Ascending aorta (tissue), 2 donors: ENCODE measurements around the gene PVR. TPM values are rescaled to one million over a fixed set of nuclear protein-coding genes. Genes with fewer than 3 reads are reported as not detected.

Source experiments
- DNase-seq, 2 donors: peaks; one replicate each; pipeline ENCODE4 v3.0.0-alpha.2; 2019; ENCODE audit warnings: low spot score in 2 of 2
- H3K27ac ChIP-seq, 2 donors: fragments of 200-600 bp; sonication (generic); one replicate each; pipeline ENCODE4 v1.5.1; 2016 to 2017; ENCODE audit warnings: mild to moderate bottlenecking in 1 of 2
- H3K27me3 ChIP-seq: fragments of 200-600 bp; sonication (generic); one replicate; pipeline ENCODE4 v1.5.1; 2017
- H3K36me3 ChIP-seq, 2 donors: fragments of 200-600 bp; sonication (generic); one replicate each; pipeline ENCODE4 v1.5.1; 2016
- H3K4me1 ChIP-seq, 2 donors: fragments of 200-600 bp; sonication (generic); one replicate each; pipeline ENCODE4 v1.5.1; 2016 to 2017; ENCODE audit warnings: mild to moderate bottlenecking in 1 of 2
- H3K4me3 ChIP-seq, 2 donors: fragments of 200-600 bp; sonication (generic); one replicate each; pipeline ENCODE4 v1.5.1; 2016 to 2017; ENCODE audit warnings: mild to moderate bottlenecking in 1 of 2
- H3K9me3 ChIP-seq, 2 donors: fragments of 200-600 bp; sonication (generic); one replicate each; pipeline ENCODE4 v1.5.1; 2016
- intact Hi-C: fragments of 100-400 bp; cut with DNase I; formaldehyde crosslinking; loops from one replicate; pipeline ENCODE4 v1.15.1; 2023
- total RNA-seq: library from RNA; depleted of rRNA; stranded (reverse); fragments of >200 nt; gene quantifications from one replicate; pipeline ENCODE4 v1.1.0, GENCODE V29; 2016
- TF ChIP-seq, protein P1 (sequence below), 3 experiments: fragments of 200-600 bp in 2 of 3; fragments of 450-650 bp in 1 of 3; sonication (generic) in 2 of 3; IDR thresholded peaks; one replicate each; pipeline ENCODE4 v1.5.1; 2016 to 2019; ENCODE audit warnings: antibody characterized with exemption in 3 of 3, mild to moderate bottlenecking in 1 of 3, moderate library complexity in 1 of 3

The PVR gene
- total RNA-seq, 1 donor from 2014 or later = 61.4 TPM

DNA sequence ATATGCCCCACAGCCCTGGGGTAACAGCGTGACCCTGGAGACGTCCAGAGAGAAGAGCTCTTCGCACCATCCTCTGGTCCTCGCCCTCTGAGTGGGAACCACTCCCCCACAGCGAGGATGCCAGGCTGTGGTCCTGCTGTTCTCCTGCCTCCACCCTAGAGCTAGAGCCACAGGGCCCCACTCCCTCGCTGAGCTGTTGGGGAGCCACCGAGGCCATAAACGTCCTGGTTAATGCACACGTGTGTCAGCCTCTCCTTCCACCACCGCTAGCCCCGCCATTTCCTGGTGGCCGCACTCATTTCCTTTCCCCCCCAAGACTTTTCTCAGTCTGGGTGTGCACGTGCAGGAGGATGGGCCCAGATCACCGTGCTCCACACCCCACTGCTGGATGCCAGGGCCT lies 66.8 kb downstream of the PVR start:
- TF ChIP-seq, protein P1, sequence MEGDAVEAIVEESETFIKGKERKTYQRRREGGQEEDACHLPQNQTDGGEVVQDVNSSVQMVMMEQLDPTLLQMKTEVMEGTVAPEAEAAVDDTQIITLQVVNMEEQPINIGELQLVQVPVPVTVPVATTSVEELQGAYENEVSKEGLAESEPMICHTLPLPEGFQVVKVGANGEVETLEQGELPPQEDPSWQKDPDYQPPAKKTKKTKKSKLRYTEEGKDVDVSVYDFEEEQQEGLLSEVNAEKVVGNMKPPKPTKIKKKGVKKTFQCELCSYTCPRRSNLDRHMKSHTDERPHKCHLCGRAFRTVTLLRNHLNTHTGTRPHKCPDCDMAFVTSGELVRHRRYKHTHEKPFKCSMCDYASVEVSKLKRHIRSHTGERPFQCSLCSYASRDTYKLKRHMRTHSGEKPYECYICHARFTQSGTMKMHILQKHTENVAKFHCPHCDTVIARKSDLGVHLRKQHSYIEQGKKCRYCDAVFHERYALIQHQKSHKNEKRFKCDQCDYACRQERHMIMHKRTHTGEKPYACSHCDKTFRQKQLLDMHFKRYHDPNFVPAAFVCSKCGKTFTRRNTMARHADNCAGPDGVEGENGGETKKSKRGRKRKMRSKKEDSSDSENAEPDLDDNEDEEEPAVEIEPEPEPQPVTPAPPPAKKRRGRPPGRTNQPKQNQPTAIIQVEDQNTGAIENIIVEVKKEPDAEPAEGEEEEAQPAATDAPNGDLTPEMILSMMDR (IDR thresholded peaks at IDR 0.05) = no peak

DNA sequence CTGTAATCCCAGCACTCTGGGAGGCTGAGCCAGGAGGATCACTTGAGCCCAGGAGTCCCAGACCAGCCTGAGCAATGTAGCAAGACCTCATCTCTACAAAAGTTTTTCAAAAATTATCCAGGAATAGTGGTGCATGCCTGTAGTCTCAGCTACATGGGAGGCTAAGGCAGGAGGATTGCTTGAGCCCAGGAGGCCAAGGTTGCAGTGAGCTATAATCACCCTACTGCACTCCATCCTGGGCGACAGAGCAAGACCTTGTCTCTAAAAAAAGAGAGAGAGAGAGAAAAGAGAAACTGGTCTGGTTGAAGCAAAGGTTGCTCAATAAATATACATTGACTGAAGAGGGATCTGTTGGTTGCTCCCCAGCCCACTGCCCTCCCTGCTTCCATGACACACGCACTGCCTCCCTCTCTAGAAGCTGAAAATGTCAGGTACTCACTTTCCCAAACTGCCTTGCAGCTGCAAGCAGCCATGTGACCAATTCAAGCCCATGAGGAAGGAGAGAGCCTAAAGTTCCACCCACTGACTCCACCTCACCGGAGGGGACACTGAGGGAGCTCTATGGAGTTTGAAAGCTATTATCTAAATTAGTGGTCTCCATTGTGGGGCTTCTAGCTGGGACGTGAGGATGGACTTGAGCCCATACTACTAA lies 69.3 kb downstream of the PVR start:
- no peak for DNase-seq
- Histone ChIP-seq H3K27me3 (no peaks in the 10 kb centered on the region), H3K9me3 (no peaks in the 10 kb centered on the region), H3K36me3 (no peaks in the 10 kb centered on the region), H3K4me1 (peaks cover 0 to 3% of the 10 kb centered on the region in 2 donors), H3K4me3 (no peak overlapping the region), H3K27ac (no peak overlapping the region)
- TF ChIP-seq, protein P1 (IDR thresholded peaks at IDR 0.05) = no peak
- intact Hi-C loops = no loop called here

More for the DNA sequence above, 66.8 kb downstream of the PVR start:
- intact Hi-C loops = no loop called here
- no peak for DNase-seq
- no peaks in the 10 kb centered on the region for H3K36me3 ChIP-seq
- H3K4me1 ChIP-seq = no peaks in the 10 kb centered on the region
- no peak overlapping the region for H3K4me3 ChIP-seq
- H3K27me3 ChIP-seq = no peaks in the 10 kb centered on the region
- no peak overlapping the region for H3K27ac ChIP-seq
- H3K9me3 ChIP-seq = no peaks in the 10 kb centered on the region

Other genes starting within 250 kb of the PVR start
- gene ZNF285, start 242.3 kb upstream of the PVR start, total RNA-seq = not detected
- 2.1 TPM for gene ZNF229, start 195.4 kb upstream of the PVR start, total RNA-seq
- 10.9 TPM for gene ZNF180, start 143.4 kb upstream of the PVR start, total RNA-seq
- not detected for gene CEACAM20, start 114.2 kb upstream of the PVR start, total RNA-seq
- not detected for gene IGSF23, start 30.3 kb upstream of the PVR start, total RNA-seq
- 6.3 TPM for gene CEACAM19, start 27.6 kb downstream of the PVR start, total RNA-seq
- gene CEACAM16, start 55.2 kb downstream of the PVR start, total RNA-seq = not detected
- 66.2 TPM for gene BCL3, start 104.8 kb downstream of the PVR start, total RNA-seq
- gene CBLC, start 134.0 kb downstream of the PVR start, total RNA-seq = not detected
- 832 TPM for gene BCAM, start 165.2 kb downstream of the PVR start, total RNA-seq
- gene NECTIN2, start 202.4 kb downstream of the PVR start, total RNA-seq = 125 TPM
- 25.5 TPM for gene TOMM40, start 247.3 kb downstream of the PVR start, total RNA-seq